Measurements from ENCODE around the gene VAC14. TPM values are rescaled to one million over a fixed set of nuclear protein-coding genes. Genes with fewer than 3 reads are reported as not detected.
A peak's percentile ranks its signal among the peaks of the same experiment; 100 is the strongest.

Gene VAC14
- polyA plus RNA-seq, 3 donors, result 20.7 to 49.4 (median 31.1) TPM

GRCh38 chr16:70747703-70748631 is 53.0 kb downstream of the VAC14 start:
- no peak for DNase-seq
- H3K4me1 Mint-ChIP-seq, result peaks cover 48% of the 10 kb centered on the region
- Histone ChIP-seq H3K27ac (ENCODE audit: low read depth in 1 of 2, low read length in 2 of 2) (no peak overlapping the region), H3K4me3 (replicated peaks in 1 of 3; ENCODE audit: low read depth in 2 of 3, low read length in 3 of 3) (no peak overlapping the region), H3K9me3 (replicated peaks in 1 of 2; ENCODE audit: control insufficient read depth in 1 of 2, insufficient read depth in 1 of 2, low read length in 2 of 2) (peaks cover 8 to 13% of the 10 kb centered on the region in 2 donors), H3K9ac (ENCODE audit: insufficient read depth, low read length, poor library complexity, severe bottlenecking) (no peak overlapping the region), H2AFZ (ENCODE audit: insufficient read depth, low read depth, low read length, poor library complexity, severe bottlenecking) (no peak overlapping the region), H3K27me3 (ENCODE audit: control insufficient read depth in 2 of 2, insufficient read depth in 2 of 2, low read length in 2 of 2) (no peaks in the 10 kb centered on the region), H3K36me3 (replicated peaks in 1 of 2; ENCODE audit: control insufficient read depth in 1 of 2, insufficient read depth in 2 of 2, low read length in 2 of 2) (peaks cover 32 to 73% of the 10 kb centered on the region in 2 donors), H3K79me2 (ENCODE audit: insufficient read depth, low read length) (no peaks in the 10 kb centered on the region), H3K4me1 (ENCODE audit: control insufficient read depth in 1 of 2, insufficient read depth in 2 of 2, low read length in 2 of 2) (peaks cover 13 to 18% of the 10 kb centered on the region in 2 donors), H3K4me2 (replicated peaks; ENCODE audit: extremely low read depth, low read length, poor library complexity, severe bottlenecking) (no peak overlapping the region), H4K20me1 (ENCODE audit: insufficient read depth, low read length) (peaks cover 15% of the 10 kb centered on the region)
- H3K27me3 Mint-ChIP-seq (ENCODE audit: low read depth in 3 of 3), result peaks cover 0 to 2% (median 0%) of the 10 kb centered on the region in 3 donors
- no peak overlapping the region for H3K4me3 Mint-ChIP-seq
- no peak overlapping the region for H3K27ac Mint-ChIP-seq
- TF ChIP-seq CTCF (IDR thresholded peaks at IDR 0.05), result no peak
- peaks cover 56 to 72% of the 10 kb centered on the region in 2 donors for H3K36me3 Mint-ChIP-seq
- intact Hi-C loops (cut with micrococcal nuclease), result no loop called here
- WGBS (ENCODE audit: insufficient coverage), result 98% methylated on average over 14 of the region's 15 CpGs
- H3K9me3 Mint-ChIP-seq, result peaks cover 11 to 15% (median 13%) of the 10 kb centered on the region in 7 donors

GRCh38 chr16:70746708-70747424 is 54.1 kb downstream of the VAC14 start:
- no peaks in the 10 kb centered on the region for H3K27me3 ChIP-seq (ENCODE audit: control insufficient read depth in 2 of 2, insufficient read depth in 2 of 2, low read length in 2 of 2)
- no peak overlapping the region for H2AFZ ChIP-seq (ENCODE audit: insufficient read depth, low read depth, low read length, poor library complexity, severe bottlenecking)
- peaks cover 0 to 2% (median 0%) of the 10 kb centered on the region in 3 donors for H3K27me3 Mint-ChIP-seq (ENCODE audit: low read depth in 3 of 3)
- H3K4me3 ChIP-seq (replicated peaks in 1 of 3; ENCODE audit: low read depth in 2 of 3, low read length in 3 of 3), result no peak overlapping the region
- H3K9ac ChIP-seq (ENCODE audit: insufficient read depth, low read length, poor library complexity, severe bottlenecking), result no peak overlapping the region
- TF ChIP-seq CTCF (IDR thresholded peaks at IDR 0.05), result no peak
- intact Hi-C loops (cut with micrococcal nuclease), result no loop called here
- no peak overlapping the region for H3K27ac ChIP-seq (ENCODE audit: low read depth in 1 of 2, low read length in 2 of 2)
- no peaks in the 10 kb centered on the region for H3K79me2 ChIP-seq (ENCODE audit: insufficient read depth, low read length)
- peaks cover 38% of the 10 kb centered on the region for H3K4me1 Mint-ChIP-seq
- peaks cover 15% of the 10 kb centered on the region for H4K20me1 ChIP-seq (ENCODE audit: insufficient read depth, low read length)
- H3K36me3 ChIP-seq (replicated peaks in 1 of 2; ENCODE audit: control insufficient read depth in 1 of 2, insufficient read depth in 2 of 2, low read length in 2 of 2), result peaks cover 38 to 76% of the 10 kb centered on the region in 2 donors
- no peak overlapping the region for H3K4me2 ChIP-seq (replicated peaks; ENCODE audit: extremely low read depth, low read length, poor library complexity, severe bottlenecking)
- H3K9me3 ChIP-seq (replicated peaks in 1 of 2; ENCODE audit: control insufficient read depth in 1 of 2, insufficient read depth in 1 of 2, low read length in 2 of 2), result peaks cover 8 to 13% of the 10 kb centered on the region in 2 donors
- H3K36me3 Mint-ChIP-seq, result peaks cover 58 to 74% of the 10 kb centered on the region in 2 donors
- H3K4me1 ChIP-seq (ENCODE audit: control insufficient read depth in 1 of 2, insufficient read depth in 2 of 2, low read length in 2 of 2), result peaks cover 13 to 18% of the 10 kb centered on the region in 2 donors
- peak in 1 of 3 donors; percentile 31 for DNase-seq
- peaks cover 11 to 16% (median 13%) of the 10 kb centered on the region in 7 donors for H3K9me3 Mint-ChIP-seq
- no peak overlapping the region for H3K4me3 Mint-ChIP-seq
- 7% methylated on average over 6 of the region's 15 CpGs for WGBS (ENCODE audit: insufficient coverage)
- H3K27ac Mint-ChIP-seq, result peak overlapping the region in 2 of 7 donors; percentile 50 to 71
